GM12878 (cell line): ENCODE measurements around the gene COL4A2. TPM values are rescaled to one million over a fixed set of nuclear protein-coding genes. Genes with fewer than 3 reads are reported as not detected.

Experiments
- ATAC-seq: fragments of 200-7000 bp; cut with Tn5 transposase; 3 replicates; pipeline ENCODE4 v1.9.1; 2020; ENCODE audit warnings: mild to moderate bottlenecking, moderate library complexity
- BruUV-seq: library from RNA; stranded (reverse); fragments of 400-500 nt; replicated peaks from 2 replicates; lab custom pipeline; 2021; lab: Mats Ljungman, UMichigan
- CTCF ChIA-PET: fragments of 300-600 bp; sonication (Branson Sonifier 250); formaldehyde crosslinking; extraction: SDS; loops from one replicate; lab custom pipeline; 2021; ENCODE audit warnings: inconsistent platforms; lab: Yijun Ruan, JAX
- POLR2A ChIA-PET: fragments of 350-600 bp; formaldehyde crosslinking; extraction: SDS; loops from one replicate; lab custom pipeline; 2021; ENCODE audit warnings: inconsistent platforms; lab: Charles Lee
- RAD21 ChIA-PET: fragments of 300-600 bp; sonication (Branson Sonifier 250); formaldehyde crosslinking; loops from one replicate; lab custom pipeline; 2023; ENCODE audit warnings: antibody characterized with exemption; ENCODE audit not compliant: unreplicated experiment; lab: Charles Lee
- SMC1A ChIA-PET: fragments of 300-600 bp; sonication (Branson Sonifier 250); formaldehyde crosslinking; loops from one replicate; lab custom pipeline; 2023; ENCODE audit not compliant: unreplicated experiment, uncharacterized antibody; lab: Charles Lee
- DNase-seq: peaks from one replicate; pipeline ENCODE4 v3.0.0-alpha.2; 2011; ENCODE audit warnings: low read depth, low spot score
- FAIRE-seq: peaks from 3 replicates; lab custom pipeline; 2011; peaks lifted over from hg19 to GRCh38; lab: Jason Lieb, UNC
- H2AFZ ChIP-seq: 2 replicates; pipeline ENCODE4 v1.6.0; 2011; ENCODE audit warnings: low read depth, low read length, control low read depth; ENCODE audit not compliant: control insufficient read depth
- H3K27ac ChIP-seq: 2 replicates; pipeline ENCODE4 v1.5.1; 2011; ENCODE audit warnings: control low read depth; ENCODE audit not compliant: control insufficient read depth, insufficient read depth
- H3K27me3 ChIP-seq, 2 experiments: replicated peaks in 1 of 2; 2 replicates each; pipeline versions ENCODE4 v1.6.0 to v1.6.1; 2011; ENCODE audit warnings: low read length in 1 of 2; ENCODE audit not compliant: control insufficient read depth in 2 of 2, insufficient read depth in 2 of 2
- H3K36me3 ChIP-seq, 2 experiments: 2 replicates each; pipeline ENCODE4 v1.5.1; 2011; ENCODE audit warnings: low read length in 1 of 2; ENCODE audit not compliant: control insufficient read depth in 2 of 2, insufficient read depth in 2 of 2
- H3K4me1 ChIP-seq: 2 replicates; pipeline ENCODE4 v1.6.1; 2011; ENCODE audit warnings: mild to moderate bottlenecking, low read length, moderate library complexity, mixed read lengths; ENCODE audit not compliant: control insufficient read depth, insufficient read depth
- H3K4me2 ChIP-seq: 2 replicates; pipeline ENCODE4 v1.6.0; 2011; ENCODE audit warnings: control low read depth; ENCODE audit not compliant: control insufficient read depth, insufficient read depth
- H3K4me3 ChIP-seq: fragments of 200-600 bp; sonication (generic); 2 replicates; pipeline ENCODE4 v1.5.1; 2016
- H3K79me2 ChIP-seq: 2 replicates; pipeline ENCODE4 v1.6.0; 2011; ENCODE audit warnings: low read length; ENCODE audit not compliant: control insufficient read depth, insufficient read depth
- H3K9ac ChIP-seq: 2 replicates; pipeline ENCODE4 v1.8.0; 2011; ENCODE audit warnings: low read length, control low read depth, mixed read lengths; ENCODE audit not compliant: control insufficient read depth, insufficient read depth
- H3K9me3 ChIP-seq: replicated peaks from 3 replicates; pipeline ENCODE4 v1.5.1; 2011; ENCODE audit warnings: mild to moderate bottlenecking, low read length; ENCODE audit not compliant: control insufficient read depth, insufficient read depth
- H4K20me1 ChIP-seq: 2 replicates; pipeline ENCODE4 v1.6.0; 2011; ENCODE audit not compliant: control insufficient read depth, insufficient read depth
- BACH1 ChIP-seq: fragments of 450-650 bp; IDR thresholded peaks from 2 replicates; pipeline ENCODE4 v1.6.1; 2017; ENCODE audit warnings: mild to moderate bottlenecking, borderline replicate concordance
- DPF2 ChIP-seq: fragments of 450-650 bp; IDR thresholded peaks from 2 replicates; pipeline ENCODE4 v1.6.1; 2017; ENCODE audit warnings: mild to moderate bottlenecking
- E4F1 ChIP-seq: fragments of 450-650 bp; IDR thresholded peaks from 2 replicates; pipeline ENCODE4 v1.6.1; 2018; ENCODE audit warnings: borderline replicate concordance, mild to moderate bottlenecking; ENCODE audit not compliant: partially characterized antibody
- FOS ChIP-seq: IDR thresholded peaks from 3 replicates; pipeline ENCODE4 v1.6.1; 2011; ENCODE audit warnings: borderline replicate concordance; ENCODE audit not compliant: insufficient read length; ENCODE audit errors: extremely low read depth
- HSF1 ChIP-seq: fragments of 150-350 bp; IDR thresholded peaks from 2 replicates; pipeline ENCODE4 v1.6.1; 2014; ENCODE audit warnings: mild to moderate bottlenecking, low read depth, low read length
- IRF5 ChIP-seq: fragments of 450-650 bp; IDR thresholded peaks from 2 replicates; pipeline ENCODE4 v1.6.1; 2017; ENCODE audit warnings: borderline replicate concordance
- MEF2B ChIP-seq: fragments of 450-650 bp; IDR thresholded peaks from 2 replicates; pipeline ENCODE4 v1.6.1; 2018; ENCODE audit warnings: mild to moderate bottlenecking, moderate library complexity; ENCODE audit not compliant: partially characterized antibody, poor library complexity, severe bottlenecking
- MLLT1 ChIP-seq: fragments of 450-650 bp; IDR thresholded peaks from 2 replicates; pipeline ENCODE4 v1.6.1; 2016; ENCODE audit warnings: mild to moderate bottlenecking
- PRDM15 ChIP-seq: fragments of 450-650 bp; formaldehyde crosslinking; IDR thresholded peaks from 2 replicates; pipeline ENCODE4 v1.4.0; 2020; ENCODE audit warnings: mild to moderate bottlenecking, moderate library complexity
- SMAD5 ChIP-seq: IDR thresholded peaks from 2 replicates; pipeline ENCODE4 v1.6.1; 2016; ENCODE audit warnings: antibody characterized with exemption, low read depth
- SRF ChIP-seq, 2 experiments: IDR thresholded peaks; 2 replicates each; pipeline ENCODE4 v1.6.1; 2011; ENCODE audit warnings: low read depth in 2 of 2, low read length in 2 of 2, mild to moderate bottlenecking in 1 of 2, moderate library complexity in 1 of 2
- STAT1 ChIP-seq: fragments of 450-650 bp; conservative IDR thresholded peaks from 2 replicates; pipeline ENCODE4 v1.6.1; 2014; ENCODE audit warnings: antibody characterized with exemption, mild to moderate bottlenecking
- ZSCAN29 ChIP-seq: fragments of 450-650 bp; IDR thresholded peaks from 2 replicates; pipeline ENCODE4 v1.6.1; 2017; ENCODE audit warnings: mild to moderate bottlenecking, moderate library complexity
- WGBS: methylation state at CpG from one replicate; pipeline ENCODE4 v1.1.6; 2016; ENCODE audit warnings: low lambda C conversion rate; ENCODE audit not compliant: insufficient replicate concordance, insufficient coverage; ENCODE audit errors: missing lambda C conversion rate; 5-methylcytosine and 5-hydroxymethylcytosine counted together
- in situ Hi-C: fragments of 300-500 bp; cut with MboI; formaldehyde crosslinking; loops from 9 replicates; pipeline ENCODE4 v1.14.3; 2018; ENCODE audit warnings: mixed read lengths
- intact Hi-C: fragments of 100-400 bp; cut with micrococcal nuclease; formaldehyde crosslinking; loops from one replicate; pipeline ENCODE4 v1.14.2; 2022; ENCODE audit not compliant: unreplicated experiment
- polyA plus RNA-seq, 11 experiments: library from polyadenylated mRNA; depleted of rRNA in 4 of 11; unstranded in 6 of 11; stranded (reverse) in 5 of 11; fragments of >200 nt; fragmentation: Nextera tagmentation in 4 of 11; fragmentation: Illumina TruSeq in 1 of 11; extraction: Ambion mirVana in 4 of 11; extraction: Trizol in 1 of 11; gene quantifications; 1 replicate in 1 of 11; 2 replicates in 10 of 11; pipeline versions ENCODE4 v1.2.1 to v1.2.3, GENCODE V29; 2011 to 2016; ENCODE audit warnings: inconsistent platforms in 2 of 11, missing spikeins in 2 of 11, low read depth in 1 of 11
- total RNA-seq, 4 experiments: library from RNA; depleted of rRNA in 3 of 4; stranded (reverse); fragments of >200 nt in 3 of 4; fragmentation: Illumina TruSeq in 1 of 4; extraction: Trizol in 1 of 4; gene quantifications; 2 replicates each; pipeline versions ENCODE4 v1.2.1 to v1.2.3, GENCODE V29; 2013 to 2021

COL4A2 gene
- total and polyA plus RNA-seq, 10 of the 15 experiments (the other 5 are each of a cell fraction or from before 2014, with no cell fraction given) = 0.16 to 1.6 (median 0.62) TPM; not detected in 3

GRCh38 chr13:110463156-110463555 is 156.1 kb downstream of the COL4A2 start:
- BruUV-seq = no TSS peak
- no peaks in the 10 kb centered on the region for H3K27me3 ChIP-seq
- no peaks in the 10 kb centered on the region for H3K36me3 ChIP-seq
- no peaks in the 10 kb centered on the region for H3K9me3 ChIP-seq
- CTCF ChIA-PET = interaction anchor here (1.6 kb wide), 1 partner anchor 240 kb away, joined by 3 read pairs; no protein-coding TSS in a partner anchor
- no peak overlapping the region for H2AFZ ChIP-seq
- in situ Hi-C loops = no loop called here
- peaks cover 7% of the 10 kb centered on the region for H3K4me1 ChIP-seq
- intact Hi-C loops = no loop called here
- 21% methylated on average over 7 of the region's 8 CpGs for WGBS
- RAD21 ChIA-PET = no interaction called here
- H3K4me2 ChIP-seq = no peak overlapping the region
- no peak for FAIRE-seq
- H3K9ac ChIP-seq = no peak overlapping the region
- POLR2A ChIA-PET = interaction anchor here (0.6 to 0.7 kb wide), 2 partner anchors 130 to 347 kb away, joined by 3 to 6 read pairs; no protein-coding TSS in a partner anchor
- DNase-seq = no peak
- H3K79me2 ChIP-seq = no peaks in the 10 kb centered on the region
- SMC1A ChIA-PET = interaction anchor here (1.2 kb wide), 1 partner anchor 93 kb away, joined by 3 read pairs; no protein-coding TSS in a partner anchor
- no peak overlapping the region for H3K27ac ChIP-seq
- ATAC-seq = no peak
- no peaks in the 10 kb centered on the region for H4K20me1 ChIP-seq
- no peak overlapping the region for H3K4me3 ChIP-seq
- TF ChIP-seq BACH1 = no peak
- TF ChIP-seq DPF2 = no peak
- TF ChIP-seq HSF1 = no peak
- TF ChIP-seq SMAD5 = no peak
- no peak for TF ChIP-seq FOS
- TF ChIP-seq SRF (IDR thresholded peaks at IDR 0.05; ENCODE audit: low read depth in 2 of 2, low read length in 2 of 2) = no peak
- TF ChIP-seq STAT1 = no peak
- no peak for TF ChIP-seq MLLT1
- no peak for TF ChIP-seq PRDM15 (CRISPR knock-in tag)
- no peak for TF ChIP-seq IRF5
- no peak for TF ChIP-seq ZSCAN29
- TF ChIP-seq E4F1 = no peak
- no peak for TF ChIP-seq MEF2B
